Measurements from ENCODE around the gene MIA.

Gene MIA

DNA sequence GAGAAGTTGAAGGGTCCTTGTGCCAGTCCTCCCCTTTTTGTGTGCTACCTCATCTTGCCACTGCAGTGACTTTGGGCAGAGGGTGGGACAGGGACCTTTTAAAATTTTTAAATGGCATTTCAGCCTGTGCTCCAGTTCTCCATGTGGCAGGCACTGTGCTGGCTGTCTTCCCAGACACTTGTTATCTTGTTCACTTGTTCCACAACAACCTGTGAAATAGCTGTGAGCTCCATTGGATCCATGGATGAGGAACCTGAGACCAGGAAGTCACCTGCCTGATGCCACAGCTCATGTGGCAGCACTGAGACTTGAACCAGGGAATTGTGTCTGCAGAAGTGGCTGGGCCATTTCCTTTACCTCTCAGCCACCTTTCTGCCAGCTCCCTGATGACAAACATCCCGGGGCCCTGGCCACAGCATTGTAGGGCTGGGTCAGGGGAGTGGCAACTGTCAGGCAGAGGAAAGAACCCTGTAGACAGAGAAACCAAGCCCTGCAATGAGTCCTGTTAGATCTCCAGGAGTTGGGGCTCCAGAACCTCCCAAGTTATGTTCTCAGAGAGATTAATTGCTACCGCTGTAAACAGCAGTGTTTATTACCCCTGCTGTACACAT lies 30.0 kb downstream of the MIA start:
- ATAC-seq: no peak
- no peak for TF ChIP-seq ZFP30 (CRISPR knock-in tag; IDR thresholded peaks at IDR 0.05)
- no peak for TF ChIP-seq CSDC2 (CRISPR knock-in tag; IDR thresholded peaks at IDR 0.05)
- TF ChIP-seq TCF4 (CRISPR knock-in tag; IDR thresholded peaks at IDR 0.05; ENCODE audit: borderline replicate concordance): no peak
- no peak for TF ChIP-seq ZNF8 (CRISPR knock-in tag; IDR thresholded peaks at IDR 0.05)
- TF ChIP-seq, protein P1, sequence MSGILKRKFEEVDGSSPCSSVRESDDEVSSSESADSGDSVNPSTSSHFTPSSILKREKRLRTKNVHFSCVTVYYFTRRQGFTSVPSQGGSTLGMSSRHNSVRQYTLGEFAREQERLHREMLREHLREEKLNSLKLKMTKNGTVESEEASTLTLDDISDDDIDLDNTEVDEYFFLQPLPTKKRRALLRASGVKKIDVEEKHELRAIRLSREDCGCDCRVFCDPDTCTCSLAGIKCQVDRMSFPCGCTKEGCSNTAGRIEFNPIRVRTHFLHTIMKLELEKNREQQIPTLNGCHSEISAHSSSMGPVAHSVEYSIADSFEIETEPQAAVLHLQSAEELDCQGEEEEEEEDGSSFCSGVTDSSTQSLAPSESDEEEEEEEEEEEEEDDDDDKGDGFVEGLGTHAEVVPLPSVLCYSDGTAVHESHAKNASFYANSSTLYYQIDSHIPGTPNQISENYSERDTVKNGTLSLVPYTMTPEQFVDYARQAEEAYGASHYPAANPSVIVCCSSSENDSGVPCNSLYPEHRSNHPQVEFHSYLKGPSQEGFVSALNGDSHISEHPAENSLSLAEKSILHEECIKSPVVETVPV (CRISPR knock-in tag; IDR thresholded peaks at IDR 0.05): no peak
- TF ChIP-seq BACH2 (CRISPR knock-in tag; IDR thresholded peaks at IDR 0.05; ENCODE audit: borderline replicate concordance): no peak
- no peak for TF ChIP-seq OSR1 (CRISPR knock-in tag; IDR thresholded peaks at IDR 0.05)
- TF ChIP-seq POU6F1 (CRISPR knock-in tag; IDR thresholded peaks at IDR 0.05; ENCODE audit: borderline replicate concordance, low read depth): no peak
- no peak for TF ChIP-seq PPARA (CRISPR knock-in tag; IDR thresholded peaks at IDR 0.05; ENCODE audit: borderline replicate concordance)
- TF ChIP-seq GLIS3 (CRISPR knock-in tag; IDR thresholded peaks at IDR 0.05): no peak
- no peak for TF ChIP-seq ARNTL (CRISPR knock-in tag; IDR thresholded peaks at IDR 0.05; ENCODE audit: borderline replicate concordance, low read depth)
- TF ChIP-seq ZC3H10 (CRISPR knock-in tag; IDR thresholded peaks at IDR 0.05): no peak

GRCh38 chr19:40806423-40807146 lies 31.3 kb downstream of the MIA start:
- no peak for TF ChIP-seq ZFP3 (CRISPR knock-in tag; IDR thresholded peaks at IDR 0.05)
- TF ChIP-seq ZNF8 (CRISPR knock-in tag; IDR thresholded peaks at IDR 0.05): peak; percentile 77
- TF ChIP-seq PPARA (CRISPR knock-in tag; IDR thresholded peaks at IDR 0.05; ENCODE audit: borderline replicate concordance): no peak
- no peak for TF ChIP-seq ZNF565 (CRISPR knock-in tag; conservative IDR thresholded peaks at IDR 0.05; ENCODE audit: low read depth)
- TF ChIP-seq POU6F1 (CRISPR knock-in tag; IDR thresholded peaks at IDR 0.05; ENCODE audit: borderline replicate concordance, low read depth): no peak
- no peak for TF ChIP-seq ISL1 (CRISPR knock-in tag; IDR thresholded peaks at IDR 0.05)
- TF ChIP-seq GLIS3 (CRISPR knock-in tag; IDR thresholded peaks at IDR 0.05): no peak
- TF ChIP-seq TSHZ2 (CRISPR knock-in tag; IDR thresholded peaks at IDR 0.05): 0 out of 2 replicates have a peak, but pooled peaks have one; percentile 38
- TF ChIP-seq SNAI2 (CRISPR knock-in tag; IDR thresholded peaks at IDR 0.05): no peak
- ATAC-seq: peak; percentile 85

DNA sequence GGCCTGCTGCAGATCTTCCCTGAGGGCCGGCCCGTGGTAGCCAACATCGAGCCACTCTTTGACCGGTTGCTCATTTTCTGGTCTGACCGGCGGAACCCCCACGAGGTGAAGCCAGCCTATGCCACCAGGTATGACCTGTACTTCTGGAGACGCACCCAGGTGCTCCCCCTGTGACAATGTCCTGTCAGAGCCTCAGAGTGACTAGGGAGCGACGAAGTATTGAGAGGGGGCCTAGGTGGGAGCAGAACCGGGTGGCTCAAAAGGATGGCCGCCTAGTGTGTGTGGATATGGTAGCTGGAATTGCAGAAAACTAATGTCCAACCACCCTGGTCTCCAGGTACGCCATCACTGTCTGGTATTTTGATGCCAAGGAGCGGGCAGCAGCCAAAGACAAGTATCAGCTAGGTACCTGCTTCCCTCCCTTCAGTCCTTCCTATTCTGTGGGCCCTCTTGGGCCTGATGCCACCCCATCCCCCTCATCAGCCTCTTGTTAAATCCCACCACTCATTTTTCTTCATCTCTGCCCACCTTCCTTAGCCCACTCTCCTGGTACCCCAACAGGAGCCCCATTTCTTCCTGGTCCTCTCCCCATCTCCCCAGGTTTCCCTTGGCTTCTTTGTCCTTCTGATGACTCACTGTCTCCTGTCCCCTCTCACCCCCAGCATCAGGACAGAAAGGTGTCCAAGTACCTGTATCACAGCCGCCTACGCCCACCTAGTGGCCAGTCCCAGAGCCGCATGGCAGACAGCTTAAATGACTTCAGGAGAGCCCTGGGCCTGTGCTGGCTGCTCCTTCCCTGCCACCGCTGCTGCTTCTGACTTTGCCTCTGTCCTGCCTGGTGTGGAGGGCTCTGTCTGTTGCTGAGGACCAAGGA lies 32.1 kb downstream of the MIA start:
- TF ChIP-seq POU6F1 (CRISPR knock-in tag; IDR thresholded peaks at IDR 0.05; ENCODE audit: borderline replicate concordance, low read depth): no peak
- no peak for TF ChIP-seq ZNF8 (CRISPR knock-in tag; IDR thresholded peaks at IDR 0.05)
- no peak for TF ChIP-seq TSHZ2 (CRISPR knock-in tag; IDR thresholded peaks at IDR 0.05)
- TF ChIP-seq OSR1 (CRISPR knock-in tag; IDR thresholded peaks at IDR 0.05): no peak
- TF ChIP-seq ISL1 (CRISPR knock-in tag; IDR thresholded peaks at IDR 0.05): no peak
- no peak for TF ChIP-seq ZC3H10 (CRISPR knock-in tag; IDR thresholded peaks at IDR 0.05)
- TF ChIP-seq PPARA (CRISPR knock-in tag; IDR thresholded peaks at IDR 0.05; ENCODE audit: borderline replicate concordance): no peak

More for the DNA sequence above, 32.1 kb downstream of the MIA start:
- ATAC-seq: no peak

All from SK-N-SH treated with all-trans-retinoic acid at 6 μM for 48 hours (cell line).